HG03139 (cell line): Measurements from ENCODE around the gene UBIAD1.

ENCODE experiments used
- ATAC-seq: cut with Tn5 transposase; IDR thresholded peaks from one replicate; pipeline ENCODE4 v1.9.1; 2021; ENCODE audit not compliant: unreplicated experiment

Gene UBIAD1

GRCh38 chr1:11308699-11309224 lies 35.8 kb downstream of the UBIAD1 start:
- no peak for ATAC-seq

GRCh38 chr1:11309385-11309784 lies 36.4 kb downstream of the UBIAD1 start:
- no peak for ATAC-seq

GRCh38 chr1:11311816-11312755 lies 39.1 kb downstream of the UBIAD1 start:
- no peak for ATAC-seq

GRCh38 chr1:11314959-11315358 lies 42.0 kb downstream of the UBIAD1 start:
- ATAC-seq = no peak

- no peak for ATAC-seq
These were observed 43.7 kb downstream of the UBIAD1 start for GRCh38 chr1:11316701-11317100.

GRCh38 chr1:11318982-11319381 lies 46.0 kb downstream of the UBIAD1 start:
- no peak for ATAC-seq

- no peak for ATAC-seq
These were observed 47.3 kb downstream of the UBIAD1 start for GRCh38 chr1:11320153-11320936.

GRCh38 chr1:11321656-11322491 lies 48.9 kb downstream of the UBIAD1 start:
- ATAC-seq = no peak

GRCh38 chr1:11324567-11325165 lies 51.7 kb downstream of the UBIAD1 start:
- no peak for ATAC-seq

GRCh38 chr1:11326070-11326469 lies 53.1 kb downstream of the UBIAD1 start:
- ATAC-seq = no peak

- ATAC-seq = no peak
These were observed 55.4 kb downstream of the UBIAD1 start for GRCh38 chr1:11328444-11328843.

- no peak for ATAC-seq
These were observed 57.4 kb downstream of the UBIAD1 start for GRCh38 chr1:11330411-11330810.

GRCh38 chr1:11331036-11331944 lies 58.3 kb downstream of the UBIAD1 start:
- no peak for ATAC-seq

GRCh38 chr1:11331945-11332546 lies 59.0 kb downstream of the UBIAD1 start:
- ATAC-seq = no peak

- ATAC-seq = no peak
These were observed 60.6 kb downstream of the UBIAD1 start for GRCh38 chr1:11333631-11334030.

- no peak for ATAC-seq
These were observed 61.3 kb downstream of the UBIAD1 start for GRCh38 chr1:11334261-11334804.

GRCh38 chr1:11334821-11335220 lies 61.8 kb downstream of the UBIAD1 start:
- ATAC-seq = no peak

GRCh38 chr1:11335417-11336056 lies 62.5 kb downstream of the UBIAD1 start:
- peak; percentile 59 for ATAC-seq
